HepG2 (cell line): ENCODE results near the gene LRPPRC.

Experiments
- CTCF ChIP-seq: sonication (generic); formaldehyde crosslinking; IDR thresholded peaks from 2 replicates; pipeline ENCODE4 v1.5.0; 2020; ENCODE audit warnings: mild to moderate bottlenecking, missing genetic modification reagents, moderate library complexity
- DMAP1 ChIP-seq: IDR thresholded peaks from 2 replicates; pipeline ENCODE4 v1.6.1; 2016
- EZH2 ChIP-seq: conservative IDR thresholded peaks from 2 replicates; pipeline ENCODE4 v1.6.1; 2012; ENCODE audit warnings: mild to moderate bottlenecking, low read depth, low read length, moderate library complexity
- NCOA5 ChIP-seq: sonication (generic); formaldehyde crosslinking; IDR thresholded peaks from 2 replicates; pipeline ENCODE4 v1.4.0; 2020; ENCODE audit warnings: missing genetic modification reagents
- NR2F1 ChIP-seq, 2 experiments: fragments of 450-650 bp in 1 of 2; formaldehyde crosslinking in 1 of 2; IDR thresholded peaks; 2 replicates each; pipeline versions ENCODE4 v1.5.0 to v1.6.1; 2016 to 2020; ENCODE audit warnings: mild to moderate bottlenecking in 1 of 2, missing compliant biosample characterization in 1 of 2, missing genetic modification reagents in 1 of 2, moderate library complexity in 1 of 2
- POLR2A ChIP-seq, 2 experiments: IDR thresholded peaks; 2 replicates each; pipeline ENCODE4 v1.6.1; 2011; ENCODE audit warnings: low read depth in 2 of 2, low read length in 2 of 2, mild to moderate bottlenecking in 1 of 2, moderate library complexity in 1 of 2; ENCODE audit not compliant: insufficient read depth in 1 of 2
- ZNF777 ChIP-seq: sonication (generic); formaldehyde crosslinking; IDR thresholded peaks from 2 replicates; pipeline ENCODE4 v1.4.0; 2020; ENCODE audit warnings: missing genetic modification reagents
- TF ChIP-seq, protein P1 (sequence below): sonication (generic); formaldehyde crosslinking; conservative IDR thresholded peaks from 2 replicates; pipeline ENCODE4 v1.4.0; 2020; ENCODE audit warnings: missing genetic modification reagents

GRCh38 chr2:43943323-43943722 is 52.5 kb downstream of the LRPPRC start:
- no peak for TF ChIP-seq NR2F1 (CRISPR knock-in tag; IDR thresholded peaks at IDR 0.05)
- TF ChIP-seq EZH2 = no peak
- TF ChIP-seq POLR2A (IDR thresholded peaks at IDR 0.05; ENCODE audit: insufficient read depth in 1 of 2, low read depth in 2 of 2, low read length in 2 of 2) = no peak
- TF ChIP-seq, protein P1, sequence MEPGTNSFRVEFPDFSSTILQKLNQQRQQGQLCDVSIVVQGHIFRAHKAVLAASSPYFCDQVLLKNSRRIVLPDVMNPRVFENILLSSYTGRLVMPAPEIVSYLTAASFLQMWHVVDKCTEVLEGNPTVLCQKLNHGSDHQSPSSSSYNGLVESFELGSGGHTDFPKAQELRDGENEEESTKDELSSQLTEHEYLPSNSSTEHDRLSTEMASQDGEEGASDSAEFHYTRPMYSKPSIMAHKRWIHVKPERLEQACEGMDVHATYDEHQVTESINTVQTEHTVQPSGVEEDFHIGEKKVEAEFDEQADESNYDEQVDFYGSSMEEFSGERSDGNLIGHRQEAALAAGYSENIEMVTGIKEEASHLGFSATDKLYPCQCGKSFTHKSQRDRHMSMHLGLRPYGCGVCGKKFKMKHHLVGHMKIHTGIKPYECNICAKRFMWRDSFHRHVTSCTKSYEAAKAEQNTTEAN (CRISPR knock-in tag) = no peak
- TF ChIP-seq DMAP1 (CRISPR knock-in tag) = no peak
- TF ChIP-seq CTCF (CRISPR knock-in tag) = no peak
- TF ChIP-seq NCOA5 = no peak
- TF ChIP-seq ZNF777 = no peak
